ENCODE results near the gene MYO10.

The MYO10 gene

GRCh38 chr5:16854351-16854750 lies 81.7 kb downstream of the MYO10 start:
- Histone ChIP-seq H3K4me1 (ENCODE audit: insufficient read depth, low read length) (no peaks in the 10 kb centered on the region), H3K9ac (ENCODE audit: low read depth, low read length) (no peak overlapping the region), H3K27ac (ENCODE audit: low read length) (no peak overlapping the region), H2AFZ (ENCODE audit: low read depth, low read length) (no peak overlapping the region), H4K20me1 (ENCODE audit: insufficient read depth, low read length) (no peaks in the 10 kb centered on the region), H3K36me3 (ENCODE audit: insufficient read depth, low read length) (no peaks in the 10 kb centered on the region), H3K79me2 (ENCODE audit: insufficient read depth, low read length) (no peaks in the 10 kb centered on the region), H3K4me2 (ENCODE audit: insufficient read depth, low read length) (no peak overlapping the region), H3K4me3 (ENCODE audit: low read depth in 1 of 2, low read length in 2 of 2) (no peak overlapping the region), H3K27me3 (ENCODE audit: insufficient read depth, low read length, poor library complexity) (no peaks in the 10 kb centered on the region), H3K9me3 (ENCODE audit: insufficient read depth, low read length, severe bottlenecking) (no peaks in the 10 kb centered on the region)
- TF ChIP-seq CTCF (IDR thresholded peaks at IDR 0.05; ENCODE audit: borderline replicate concordance, extremely low read depth, low read length, poor library complexity, severe bottlenecking) (no peak), EZH2 (IDR thresholded peaks at IDR 0.05; ENCODE audit: borderline replicate concordance, low read depth, low read length, severe bottlenecking) (no peak)
- no peak for ATAC-seq (ENCODE audit: insufficient read depth, low read depth)
- DNase-seq, result no peak

- TF ChIP-seq EZH2 (IDR thresholded peaks at IDR 0.05; ENCODE audit: borderline replicate concordance, low read depth, low read length, severe bottlenecking) (no peak), CTCF (IDR thresholded peaks at IDR 0.05; ENCODE audit: borderline replicate concordance, extremely low read depth, low read length, poor library complexity, severe bottlenecking) (no peak)
- Histone ChIP-seq H3K4me1 (ENCODE audit: insufficient read depth, low read length) (no peaks in the 10 kb centered on the region), H3K9ac (ENCODE audit: low read depth, low read length) (no peak overlapping the region), H3K4me2 (ENCODE audit: insufficient read depth, low read length) (no peak overlapping the region), H3K9me3 (ENCODE audit: insufficient read depth, low read length, severe bottlenecking) (no peaks in the 10 kb centered on the region), H3K36me3 (ENCODE audit: insufficient read depth, low read length) (no peaks in the 10 kb centered on the region), H3K4me3 (ENCODE audit: low read depth in 1 of 2, low read length in 2 of 2) (no peak overlapping the region), H3K27ac (ENCODE audit: low read length) (no peak overlapping the region), H3K79me2 (ENCODE audit: insufficient read depth, low read length) (no peaks in the 10 kb centered on the region), H4K20me1 (ENCODE audit: insufficient read depth, low read length) (no peaks in the 10 kb centered on the region), H2AFZ (ENCODE audit: low read depth, low read length) (no peak overlapping the region), H3K27me3 (ENCODE audit: insufficient read depth, low read length, poor library complexity) (no peaks in the 10 kb centered on the region)
- ATAC-seq (ENCODE audit: insufficient read depth, low read depth) (no peak), DNase-seq (no peak)
Observed at GRCh38 chr5:16853518-16853917, 82.6 kb downstream of the MYO10 start.

- H4K20me1 ChIP-seq (ENCODE audit: insufficient read depth, low read length), result no peaks in the 10 kb centered on the region
- ATAC-seq (ENCODE audit: insufficient read depth, low read depth) (no peak), DNase-seq (no peak)
- no peak overlapping the region for H3K4me3 ChIP-seq (ENCODE audit: low read depth in 1 of 2, low read length in 2 of 2)
- H2AFZ ChIP-seq (ENCODE audit: low read depth, low read length), result no peak overlapping the region
- TF ChIP-seq EZH2 (IDR thresholded peaks at IDR 0.05; ENCODE audit: borderline replicate concordance, low read depth, low read length, severe bottlenecking) (no peak), CTCF (IDR thresholded peaks at IDR 0.05; ENCODE audit: borderline replicate concordance, extremely low read depth, low read length, poor library complexity, severe bottlenecking) (no peak)
- H3K36me3 ChIP-seq (ENCODE audit: insufficient read depth, low read length), result no peaks in the 10 kb centered on the region
- no peak overlapping the region for H3K27ac ChIP-seq (ENCODE audit: low read length)
- no peaks in the 10 kb centered on the region for H3K4me1 ChIP-seq (ENCODE audit: insufficient read depth, low read length)
- no peaks in the 10 kb centered on the region for H3K27me3 ChIP-seq (ENCODE audit: insufficient read depth, low read length, poor library complexity)
- H3K79me2 ChIP-seq (ENCODE audit: insufficient read depth, low read length), result no peaks in the 10 kb centered on the region
- H3K9ac ChIP-seq (ENCODE audit: low read depth, low read length), result no peak overlapping the region
- H3K4me2 ChIP-seq (ENCODE audit: insufficient read depth, low read length), result no peak overlapping the region
- H3K9me3 ChIP-seq (ENCODE audit: insufficient read depth, low read length, severe bottlenecking), result no peaks in the 10 kb centered on the region
Observed at GRCh38 chr5:16852251-16853005, 83.7 kb downstream of the MYO10 start.
